Measurements from ENCODE around the gene TMEM62.
"Not testable (repeated sequence)": the region's sequence is repeated elsewhere in the genome, so short reads cannot be mapped to it uniquely, and the experiment has no call there.

Gene TMEM62

GRCh38 chr15:43125100-43125661, 8.2 kb upstream of the TMEM62 start:
- DNase-seq (ENCODE audit: low read depth) = no peak

- no peak for DNase-seq (ENCODE audit: low read depth)
Observed at GRCh38 chr15:43126356-43126755, 7.0 kb upstream of the TMEM62 start.

GRCh38 chr15:43127752-43128151, 5.6 kb upstream of the TMEM62 start:
- DNase-seq (ENCODE audit: low read depth) = no peak

- DNase-seq (ENCODE audit: low read depth) = not testable (repeated sequence)
Observed at GRCh38 chr15:43128174-43128979, 5.0 kb upstream of the TMEM62 start.

GRCh38 chr15:43128980-43129335, 4.4 kb upstream of the TMEM62 start:
- DNase-seq (ENCODE audit: low read depth) = no peak

GRCh38 chr15:43132830-43133429, 456 bp upstream of the TMEM62 start:
- no peak for DNase-seq (ENCODE audit: low read depth)

- DNase-seq (ENCODE audit: low read depth) = no peak
Observed at GRCh38 chr15:43134157-43134635, 810 bp downstream of the TMEM62 start.

GRCh38 chr15:43135351-43135750, 2.0 kb downstream of the TMEM62 start:
- DNase-seq (ENCODE audit: low read depth) = no peak

- no peak for DNase-seq (ENCODE audit: low read depth)
Observed at GRCh38 chr15:43143203-43143941, 10.0 kb downstream of the TMEM62 start.

GRCh38 chr15:43144512-43144911, 11.1 kb downstream of the TMEM62 start:
- no peak for DNase-seq (ENCODE audit: low read depth)

GRCh38 chr15:43146184-43146583, 12.8 kb downstream of the TMEM62 start:
- DNase-seq (ENCODE audit: low read depth) = no peak

- no peak for DNase-seq (ENCODE audit: low read depth)
Observed at GRCh38 chr15:43150191-43150929, 17.0 kb downstream of the TMEM62 start.

GRCh38 chr15:43151688-43152087, 18.3 kb downstream of the TMEM62 start:
- DNase-seq (ENCODE audit: low read depth) = no peak

GRCh38 chr15:43153269-43153668, 19.9 kb downstream of the TMEM62 start:
- DNase-seq (ENCODE audit: low read depth) = no peak

GRCh38 chr15:43165801-43166325, 32.5 kb downstream of the TMEM62 start:
- no peak for DNase-seq (ENCODE audit: low read depth)

GRCh38 chr15:43167261-43167660, 33.9 kb downstream of the TMEM62 start:
- DNase-seq (ENCODE audit: low read depth) = not testable (repeated sequence)

- no peak for DNase-seq (ENCODE audit: low read depth)
Observed at GRCh38 chr15:43168192-43169107, 35.1 kb downstream of the TMEM62 start.

GRCh38 chr15:43169888-43170287, 36.5 kb downstream of the TMEM62 start:
- no peak for DNase-seq (ENCODE audit: low read depth)

- DNase-seq (ENCODE audit: low read depth) = not testable (repeated sequence)
Observed at GRCh38 chr15:43175656-43176309, 42.4 kb downstream of the TMEM62 start.

GRCh38 chr15:43177147-43177546, 43.8 kb downstream of the TMEM62 start:
- DNase-seq (ENCODE audit: low read depth) = not testable (repeated sequence)
